22Rv1 (cell line): ENCODE data around the gene BARX1.

ENCODE experiments used
- H3K27ac ChIP-seq: fragments of 450-650 bp; 2 replicates; pipeline ENCODE4 v1.5.1; 2017
- CTCF ChIP-seq: fragments of 450-650 bp; IDR thresholded peaks from 2 replicates; pipeline ENCODE4 v1.5.1; 2017; ENCODE audit warnings: mild to moderate bottlenecking
- ZFX ChIP-seq: fragments of 450-650 bp; IDR thresholded peaks from 2 replicates; pipeline ENCODE4 v1.6.1; 2017; ENCODE audit warnings: antibody characterized with exemption, borderline replicate concordance

The BARX1 gene

GRCh38 chr9:93949073-93949693 is 6.0 kb downstream of the BARX1 start:
- no peak for TF ChIP-seq ZFX
- TF ChIP-seq CTCF = no peak
- no peak overlapping the region for H3K27ac ChIP-seq

GRCh38 chr9:93948441-93949072 is 6.6 kb downstream of the BARX1 start:
- H3K27ac ChIP-seq = no peak overlapping the region
- TF ChIP-seq CTCF (no peak), ZFX (no peak)

GRCh38 chr9:93947409-93948070 is 7.6 kb downstream of the BARX1 start:
- TF ChIP-seq CTCF = no peak
- no peak for TF ChIP-seq ZFX
- H3K27ac ChIP-seq = no peak overlapping the region

- TF ChIP-seq ZFX = no peak
- TF ChIP-seq CTCF = no peak
- H3K27ac ChIP-seq = no peak overlapping the region
Measured at GRCh38 chr9:93946338-93946712, 8.8 kb downstream of the BARX1 start.

- TF ChIP-seq ZFX = no peak
- no peak for TF ChIP-seq CTCF
- no peak overlapping the region for H3K27ac ChIP-seq
Measured at GRCh38 chr9:93945400-93946337, 9.5 kb downstream of the BARX1 start.

GRCh38 chr9:93944011-93944410 is 11.1 kb downstream of the BARX1 start:
- H3K27ac ChIP-seq = no peak overlapping the region
- TF ChIP-seq CTCF (no peak), ZFX (no peak)
